HG03520 (cell line): Measurements from ENCODE around the gene TRIM5.
"Not testable (repeated sequence)": the region's sequence is repeated elsewhere in the genome, so short reads cannot be mapped to it uniquely, and the experiment has no call there.

Experiments
- ATAC-seq: cut with Tn5 transposase; IDR thresholded peaks from one replicate; pipeline ENCODE4 v1.9.1; 2021; ENCODE audit warnings: mild to moderate bottlenecking, moderate library complexity; ENCODE audit not compliant: unreplicated experiment

Gene TRIM5

DNA sequence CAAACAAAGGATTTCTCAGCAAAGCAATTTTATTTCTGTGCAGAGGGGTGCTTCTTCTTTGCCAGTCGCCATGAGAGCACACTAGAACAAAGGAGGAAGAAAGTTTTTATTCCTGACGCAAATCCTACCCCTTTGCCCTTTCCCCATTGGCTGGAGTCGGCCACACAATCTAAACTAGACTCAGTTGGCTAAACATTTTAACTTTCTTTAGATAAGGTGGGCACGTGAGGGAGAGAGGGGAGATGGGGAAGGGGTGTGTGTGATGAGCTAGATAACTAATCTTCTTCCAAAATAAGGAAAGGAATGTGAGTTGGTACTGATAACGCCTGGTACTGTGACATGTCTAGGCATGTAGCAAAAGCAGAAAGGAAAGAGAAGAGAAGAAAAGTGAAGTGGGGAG is 5.3 kb upstream of the TRIM5 start:
- ATAC-seq: no peak

- ATAC-seq: peak; percentile 78
These were observed 4.7 kb upstream of the TRIM5 start, which contains the start of gene TRIM22 for GRCh38 chr11:5689551-5689983. TSS of gene TRIM22 (plus strand) at chr11:5689790. CDS start at chr11:5696233, 6,443 bp downstream.

DNA sequence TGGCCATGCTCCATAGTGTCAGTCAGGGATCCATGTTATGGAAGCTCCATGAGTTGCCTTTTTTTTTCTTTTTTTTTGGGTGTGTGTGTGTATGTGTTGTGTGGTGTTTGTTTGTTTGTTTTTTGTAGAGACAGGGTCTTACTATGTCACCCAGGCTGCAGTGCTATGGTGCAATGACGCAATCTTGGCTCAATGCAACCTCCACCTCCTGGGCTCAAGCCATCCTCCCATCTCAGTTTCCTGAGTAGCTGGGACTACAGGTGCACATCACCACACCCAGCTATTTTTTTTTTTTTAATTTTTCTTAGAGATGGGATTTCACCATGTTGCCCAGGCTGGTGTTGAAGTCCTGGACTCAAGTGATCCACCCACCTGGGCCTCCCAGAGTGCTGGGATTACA is 3.6 kb upstream of the TRIM5 start:
- no peak for ATAC-seq

DNA sequence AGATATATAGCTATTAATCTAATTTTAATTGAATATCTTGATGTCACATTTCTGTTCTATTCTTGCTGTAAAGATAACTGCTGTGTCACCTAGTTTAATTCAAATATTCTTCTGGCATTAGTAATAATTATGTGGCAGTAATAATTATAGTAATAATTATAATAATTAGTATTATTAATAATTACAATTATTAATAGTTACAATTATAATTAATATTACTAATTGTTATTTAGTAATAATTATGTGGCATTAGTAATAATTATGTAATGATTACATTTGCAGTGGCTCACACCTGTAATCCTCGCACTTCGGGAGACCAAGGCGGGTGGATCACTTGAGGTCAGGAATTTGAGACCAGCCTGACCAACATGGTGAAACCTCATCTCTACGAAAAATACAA is 1.6 kb upstream of the TRIM5 start:
- no peak for ATAC-seq

- peak; percentile 19 for ATAC-seq
These were observed 733 bp downstream of the TRIM5 start for GRCh38 chr11:5684036-5684645.

GRCh38 chr11:5683620-5684019 is 1.3 kb downstream of the TRIM5 start:
- not testable (repeated sequence) for ATAC-seq

- ATAC-seq: not testable (repeated sequence)
These were observed 1.9 kb downstream of the TRIM5 start for GRCh38 chr11:5682890-5683441.

- no peak for ATAC-seq
These were observed 5.1 kb downstream of the TRIM5 start for GRCh38 chr11:5679811-5680210.

GRCh38 chr11:5674391-5674790 is 10.5 kb downstream of the TRIM5 start:
- no peak for ATAC-seq

DNA sequence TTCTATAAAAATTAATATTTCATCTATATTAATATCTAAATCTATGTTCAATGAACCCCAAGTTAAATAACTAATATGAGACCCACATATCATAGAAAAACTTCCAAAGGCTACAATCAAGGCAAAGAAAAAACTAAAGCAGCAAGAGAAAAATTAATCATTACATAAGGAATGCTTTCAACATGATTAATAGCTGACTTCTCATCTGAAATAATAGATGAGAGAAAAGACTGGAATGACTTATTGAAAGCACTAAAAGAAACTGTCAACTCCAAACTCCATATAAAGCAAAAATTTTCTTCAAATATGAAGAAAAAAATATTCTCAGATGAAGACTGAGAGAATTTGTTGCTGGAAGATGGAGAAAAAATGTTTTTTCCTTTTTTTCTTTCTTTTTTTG is 13.0 kb downstream of the TRIM5 start:
- ATAC-seq: no peak

- no peak for ATAC-seq
These were observed 18.5 kb downstream of the TRIM5 start for GRCh38 chr11:5666402-5666793.

- ATAC-seq: no peak
These were observed 19.0 kb downstream of the TRIM5 start for GRCh38 chr11:5665746-5666401.

- ATAC-seq: no peak
These were observed 19.8 kb downstream of the TRIM5 start for GRCh38 chr11:5665051-5665570.

- no peak for ATAC-seq
These were observed 21.4 kb downstream of the TRIM5 start for GRCh38 chr11:5663511-5663910.

GRCh38 chr11:5658318-5658717 is 26.6 kb downstream of the TRIM5 start:
- ATAC-seq: no peak

- ATAC-seq: not testable (repeated sequence)
These were observed 27.9 kb downstream of the TRIM5 start for GRCh38 chr11:5656956-5657355.

DNA sequence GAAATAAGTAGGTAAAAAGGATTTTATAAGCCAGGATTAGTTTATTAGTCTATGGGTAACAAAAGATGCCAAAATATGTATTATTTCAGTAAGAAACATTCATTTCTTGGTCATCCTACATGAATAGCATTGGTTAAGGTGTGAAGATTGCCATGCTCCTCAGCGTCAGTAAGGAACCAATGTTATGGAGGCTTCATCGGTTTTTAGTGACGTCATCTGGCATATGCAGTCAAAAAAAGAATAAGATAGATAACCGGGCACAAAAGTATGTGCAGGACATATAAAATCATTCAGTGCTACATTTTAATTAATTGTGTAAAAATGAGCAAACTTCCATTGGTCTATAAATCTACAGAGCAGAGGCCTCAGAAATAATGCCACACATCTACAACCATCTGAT is 29.4 kb downstream of the TRIM5 start:
- ATAC-seq: no peak

DNA sequence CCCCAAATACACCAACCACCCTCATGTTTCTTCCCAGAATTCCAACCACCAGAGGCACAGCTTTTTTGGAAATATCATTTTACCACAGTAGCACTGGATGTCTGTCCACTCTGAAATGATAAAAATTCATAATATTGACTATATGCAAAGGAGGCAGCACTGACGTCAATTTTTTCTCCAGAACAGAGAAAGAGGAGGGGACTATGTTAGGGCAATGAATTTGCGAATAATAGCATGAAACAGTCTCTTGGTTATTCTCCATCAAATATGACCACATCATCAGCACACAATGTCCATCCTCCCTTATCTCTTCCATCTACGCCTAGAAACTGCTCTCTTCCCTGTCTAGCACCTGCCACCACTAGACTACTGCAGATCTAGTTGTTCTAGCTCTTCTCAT is 38.7 kb downstream of the TRIM5 start:
- ATAC-seq: no peak

GRCh38 chr11:5643585-5643984 is 41.3 kb downstream of the TRIM5 start:
- ATAC-seq: no peak

DNA sequence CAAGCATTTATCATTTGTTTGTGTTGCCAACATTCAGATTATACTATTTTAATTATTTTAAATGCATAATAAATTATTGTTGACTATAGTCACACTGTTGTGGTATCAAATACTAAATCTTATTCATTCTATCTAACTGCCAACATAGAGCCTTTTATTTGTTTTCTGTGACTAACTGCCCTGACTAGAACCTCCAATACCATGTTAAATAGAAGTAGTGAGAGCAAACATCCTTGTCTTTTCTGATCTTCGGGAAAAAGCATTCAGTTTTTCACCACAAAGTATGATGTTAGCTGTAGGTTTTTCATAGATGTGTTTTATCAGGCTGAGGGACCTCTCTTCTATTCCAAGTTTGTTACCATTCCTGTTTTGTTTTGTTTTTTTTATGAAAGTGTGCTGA is 44.9 kb downstream of the TRIM5 start:
- no peak for ATAC-seq

DNA sequence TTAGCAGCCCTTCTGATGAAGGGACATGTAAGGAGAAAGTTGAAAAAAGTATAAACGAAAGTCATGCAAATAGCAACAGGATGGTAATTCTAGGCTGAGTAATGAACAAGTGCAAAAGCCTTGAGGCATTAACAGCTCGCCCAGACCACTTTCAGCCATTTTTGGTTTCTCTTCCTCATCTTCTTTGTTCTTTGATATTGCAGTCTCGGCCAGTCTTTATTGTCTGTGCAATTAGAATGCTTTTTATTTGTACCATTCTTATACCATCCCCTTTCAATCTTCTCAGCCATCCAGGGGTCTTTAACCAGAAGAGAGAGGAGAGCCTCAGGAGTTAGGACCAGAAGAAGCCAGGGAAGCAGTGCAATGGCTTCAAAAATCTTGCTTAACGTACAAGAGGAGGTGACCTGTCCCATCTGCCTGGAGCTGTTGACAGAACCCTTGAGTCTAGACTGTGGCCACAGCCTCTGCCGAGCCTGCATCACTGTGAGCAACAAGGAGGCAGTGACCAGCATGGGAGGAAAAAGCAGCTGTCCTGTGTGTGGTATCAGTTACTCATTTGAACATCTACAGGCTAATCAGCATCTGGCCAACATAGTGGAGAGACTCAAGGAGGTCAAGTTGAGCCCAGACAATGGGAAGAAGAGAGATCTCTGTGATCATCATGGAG is 52.8 kb downstream of the TRIM5 start:
- ATAC-seq: peak; percentile 94

- ATAC-seq: peak; percentile 7
These were observed 53.5 kb downstream of the TRIM5 start for GRCh38 chr11:5631417-5631816.
